Body of pancreas (tissue), 4 donors: ENCODE data around the gene NOX4.
"Not testable (repeated sequence)": the region's sequence is repeated elsewhere in the genome, so short reads cannot be mapped to it uniquely, and the experiment has no call there.

ENCODE experiments used
- POLR2A ChIP-seq, 3 donors: fragments of 450-650 bp; IDR thresholded peaks; one replicate each; pipeline ENCODE4 v1.6.1; 2016; ENCODE audit warnings: antibody characterized with exemption in 3 of 3, mild to moderate bottlenecking in 2 of 3
- TF ChIP-seq, protein P1 (sequence below), 7 experiments: fragments of 450-650 bp in 4 of 7; fragments of 200-600 bp in 3 of 7; sonication (generic) in 3 of 7; IDR thresholded peaks; one replicate each; pipeline ENCODE4 v1.5.1; 2016 to 2019; ENCODE audit warnings: antibody characterized with exemption in 7 of 7

DNA sequence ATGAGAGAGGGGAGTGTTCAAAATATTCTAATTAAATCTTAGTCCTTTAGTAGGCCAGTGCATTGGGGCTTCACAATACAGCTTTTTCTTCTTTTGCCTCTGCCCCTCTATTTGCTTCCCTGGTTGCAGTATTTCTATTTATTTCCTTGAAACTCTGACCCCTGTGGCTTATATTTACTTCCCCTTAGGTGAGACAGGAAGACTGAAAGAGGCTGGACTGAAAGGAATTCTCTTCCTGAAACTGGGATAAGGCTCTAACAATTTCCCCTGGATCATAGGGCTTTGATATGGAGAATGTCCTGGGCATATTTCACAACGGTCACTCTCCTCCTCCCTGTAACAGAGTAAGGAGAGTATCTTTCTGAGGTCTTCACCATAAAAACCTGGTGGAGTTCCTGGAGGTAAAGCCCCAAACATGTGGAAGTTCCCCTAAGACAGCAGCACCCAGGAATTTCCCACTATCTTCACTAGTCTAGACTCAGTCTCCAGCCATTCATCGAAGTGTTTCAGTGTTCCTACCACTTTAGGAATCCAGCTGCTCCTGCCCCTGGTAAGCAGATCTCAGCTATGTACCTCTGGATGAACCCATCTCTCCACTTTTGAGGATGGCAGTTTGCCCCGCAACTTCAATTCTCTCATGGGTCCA is 210.0 kb downstream of the NOX4 start:
- TF ChIP-seq POLR2A (IDR thresholded peaks at IDR 0.05): not testable (repeated sequence)
- TF ChIP-seq, protein P1, sequence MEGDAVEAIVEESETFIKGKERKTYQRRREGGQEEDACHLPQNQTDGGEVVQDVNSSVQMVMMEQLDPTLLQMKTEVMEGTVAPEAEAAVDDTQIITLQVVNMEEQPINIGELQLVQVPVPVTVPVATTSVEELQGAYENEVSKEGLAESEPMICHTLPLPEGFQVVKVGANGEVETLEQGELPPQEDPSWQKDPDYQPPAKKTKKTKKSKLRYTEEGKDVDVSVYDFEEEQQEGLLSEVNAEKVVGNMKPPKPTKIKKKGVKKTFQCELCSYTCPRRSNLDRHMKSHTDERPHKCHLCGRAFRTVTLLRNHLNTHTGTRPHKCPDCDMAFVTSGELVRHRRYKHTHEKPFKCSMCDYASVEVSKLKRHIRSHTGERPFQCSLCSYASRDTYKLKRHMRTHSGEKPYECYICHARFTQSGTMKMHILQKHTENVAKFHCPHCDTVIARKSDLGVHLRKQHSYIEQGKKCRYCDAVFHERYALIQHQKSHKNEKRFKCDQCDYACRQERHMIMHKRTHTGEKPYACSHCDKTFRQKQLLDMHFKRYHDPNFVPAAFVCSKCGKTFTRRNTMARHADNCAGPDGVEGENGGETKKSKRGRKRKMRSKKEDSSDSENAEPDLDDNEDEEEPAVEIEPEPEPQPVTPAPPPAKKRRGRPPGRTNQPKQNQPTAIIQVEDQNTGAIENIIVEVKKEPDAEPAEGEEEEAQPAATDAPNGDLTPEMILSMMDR (IDR thresholded peaks at IDR 0.05): not testable (repeated sequence)
